RKO (cell line): ENCODE measurements around the gene SRD5A3.

Experiments used
- DNase-seq: peaks from one replicate; pipeline ENCODE4 v3.0.0-alpha.2; 2016; ENCODE audit warnings: low spot score

SRD5A3 gene

DNA sequence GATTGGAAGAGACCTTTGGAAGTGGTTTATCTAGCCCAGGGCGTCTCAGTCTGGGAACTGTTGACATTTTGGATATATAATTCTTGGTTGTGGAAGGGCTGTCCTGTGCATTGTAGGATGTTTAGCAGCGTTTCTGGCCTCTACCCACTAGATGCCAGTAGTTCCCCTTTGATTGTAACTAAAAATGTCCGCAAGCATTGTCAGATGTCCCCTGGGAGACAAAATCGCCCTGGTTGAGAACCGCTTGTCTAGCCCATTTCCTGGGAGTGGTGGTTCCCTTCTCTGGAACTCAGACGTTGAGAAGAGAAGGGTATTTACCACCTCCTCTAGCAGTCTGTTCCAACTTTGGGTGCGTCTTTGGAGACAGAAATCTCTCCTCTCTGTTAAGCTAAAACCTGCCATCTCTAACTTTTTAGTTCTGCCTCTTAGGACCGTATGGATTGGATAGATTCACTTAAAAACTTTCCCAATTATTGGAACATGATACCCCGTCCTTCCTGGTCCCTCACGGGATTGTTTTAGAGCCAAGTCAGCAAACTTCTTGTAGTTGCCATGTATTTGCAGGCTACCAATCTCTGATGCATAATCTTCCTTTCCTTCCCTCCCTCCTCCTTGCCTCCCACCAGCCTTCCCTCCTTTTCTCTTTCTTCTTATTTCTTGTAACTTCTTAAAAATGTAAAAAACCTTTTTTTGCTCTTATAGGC, 63.6 kb downstream of the SRD5A3 start:
- DNase-seq, result peak; percentile 27

DNA sequence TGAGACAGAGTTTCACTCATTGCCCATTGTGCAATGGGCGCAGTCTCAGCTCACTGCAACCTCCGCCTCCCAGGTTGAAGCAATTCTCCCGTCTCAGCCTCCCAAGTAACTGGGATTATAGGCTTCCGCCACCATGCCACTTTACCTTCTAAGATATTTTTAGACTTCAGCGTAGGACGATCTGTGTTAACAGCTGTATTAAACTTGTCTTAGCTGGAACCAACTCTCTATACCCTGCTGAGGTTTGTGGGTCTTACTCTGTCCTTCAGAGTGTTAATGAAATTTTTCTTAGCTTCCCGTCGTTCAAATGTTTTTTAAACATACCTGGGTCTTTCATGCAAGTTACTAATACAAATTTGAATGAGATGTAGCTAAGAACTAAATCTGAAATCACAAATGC, 64.4 kb downstream of the SRD5A3 start:
- DNase-seq, result no peak

DNA sequence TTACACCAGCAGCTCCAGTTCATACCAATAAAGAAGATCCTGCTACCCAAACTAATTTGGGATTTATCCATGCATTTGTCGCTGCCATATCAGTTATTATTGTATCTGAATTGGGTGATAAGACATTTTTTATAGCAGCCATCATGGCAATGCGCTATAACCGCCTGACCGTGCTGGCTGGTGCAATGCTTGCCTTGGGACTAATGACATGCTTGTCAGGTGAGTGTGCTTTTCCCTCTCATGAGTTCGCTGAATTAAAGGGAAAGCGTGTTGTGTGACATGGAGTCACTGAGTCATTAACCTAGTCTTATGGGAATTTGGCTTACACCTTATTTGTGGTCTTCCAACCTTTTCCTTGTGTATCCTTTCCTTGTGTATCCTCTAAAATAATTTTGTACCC, 65.6 kb downstream of the SRD5A3 start:
- peak; percentile 60 for DNase-seq

DNA sequence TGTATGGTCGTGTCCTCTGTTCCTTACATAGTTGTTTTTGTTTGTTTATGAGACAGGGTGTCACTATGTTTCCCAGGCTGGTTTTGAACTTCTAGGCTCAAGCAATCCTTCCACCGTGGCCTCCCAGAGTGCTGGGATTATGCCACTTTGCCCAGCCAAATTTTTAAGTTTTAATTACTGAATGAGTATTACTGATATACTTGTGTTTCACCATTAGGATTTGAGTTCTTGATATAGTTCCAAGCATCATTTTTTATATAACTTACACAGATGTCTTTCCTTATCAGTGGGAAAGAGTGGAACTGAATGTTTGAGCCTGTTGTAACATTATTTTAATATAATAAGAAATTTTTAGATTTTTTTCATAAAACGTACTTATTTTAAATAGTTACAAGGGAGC, 70.1 kb downstream of the SRD5A3 start:
- DNase-seq, result no peak
